HG03520 (cell line): ENCODE data around the gene PHACTR4.
"Not testable (repeated sequence)": the region's sequence is repeated elsewhere in the genome, so short reads cannot be mapped to it uniquely, and the experiment has no call there.

Experiments
- ATAC-seq: cut with Tn5 transposase; IDR thresholded peaks from one replicate; pipeline ENCODE4 v1.9.1; 2021; ENCODE audit warnings: mild to moderate bottlenecking, moderate library complexity; ENCODE audit not compliant: unreplicated experiment

PHACTR4 gene

GRCh38 chr1:28482138-28482537, 112.6 kb downstream of the PHACTR4 start:
- no peak for ATAC-seq

- no peak for ATAC-seq
Measured at GRCh38 chr1:28482702-28483101, 113.2 kb downstream of the PHACTR4 start.

- no peak for ATAC-seq
Measured at GRCh38 chr1:28494737-28495136, 125.2 kb downstream of the PHACTR4 start.

GRCh38 chr1:28499553-28499952, 130.0 kb downstream of the PHACTR4 start:
- no peak for ATAC-seq

DNA sequence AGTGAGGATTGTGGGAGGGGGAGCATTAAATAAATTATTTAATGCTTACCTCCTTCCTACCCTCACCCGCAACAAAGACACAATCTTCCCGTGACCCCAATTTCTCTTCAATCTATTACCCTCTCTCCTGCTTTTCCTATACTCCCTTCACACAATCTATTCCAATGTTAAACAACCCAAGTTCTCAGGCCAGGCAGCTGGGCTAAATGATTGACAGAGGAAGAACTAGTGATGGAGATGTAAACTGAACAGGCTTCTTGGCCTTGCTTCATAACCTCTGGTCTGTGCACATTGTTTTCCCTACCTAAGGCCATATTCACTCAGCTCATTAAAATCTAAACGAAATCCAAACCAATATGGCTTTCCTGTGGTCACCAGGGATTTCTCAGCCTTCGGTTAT, 132.4 kb downstream of the PHACTR4 start:
- no peak for ATAC-seq

DNA sequence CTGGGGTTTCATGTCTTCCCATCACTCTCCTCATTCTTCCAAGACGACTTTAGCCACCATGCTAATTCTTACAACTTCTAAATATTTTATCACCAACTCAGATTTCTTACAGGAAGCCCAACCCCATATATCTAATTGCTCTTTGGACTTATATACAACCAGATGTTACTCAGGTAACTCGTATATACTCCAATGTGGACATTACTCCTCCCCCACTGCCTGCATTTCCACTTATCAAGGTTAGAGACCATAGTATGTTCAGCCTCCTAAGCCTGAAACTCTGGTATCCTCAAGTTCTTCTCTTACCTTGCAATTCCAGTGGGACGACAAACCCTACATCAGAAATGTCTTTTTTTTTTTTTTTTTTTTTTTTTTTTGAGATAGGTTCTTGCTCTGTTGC, 133.6 kb downstream of the PHACTR4 start:
- ATAC-seq = no peak

DNA sequence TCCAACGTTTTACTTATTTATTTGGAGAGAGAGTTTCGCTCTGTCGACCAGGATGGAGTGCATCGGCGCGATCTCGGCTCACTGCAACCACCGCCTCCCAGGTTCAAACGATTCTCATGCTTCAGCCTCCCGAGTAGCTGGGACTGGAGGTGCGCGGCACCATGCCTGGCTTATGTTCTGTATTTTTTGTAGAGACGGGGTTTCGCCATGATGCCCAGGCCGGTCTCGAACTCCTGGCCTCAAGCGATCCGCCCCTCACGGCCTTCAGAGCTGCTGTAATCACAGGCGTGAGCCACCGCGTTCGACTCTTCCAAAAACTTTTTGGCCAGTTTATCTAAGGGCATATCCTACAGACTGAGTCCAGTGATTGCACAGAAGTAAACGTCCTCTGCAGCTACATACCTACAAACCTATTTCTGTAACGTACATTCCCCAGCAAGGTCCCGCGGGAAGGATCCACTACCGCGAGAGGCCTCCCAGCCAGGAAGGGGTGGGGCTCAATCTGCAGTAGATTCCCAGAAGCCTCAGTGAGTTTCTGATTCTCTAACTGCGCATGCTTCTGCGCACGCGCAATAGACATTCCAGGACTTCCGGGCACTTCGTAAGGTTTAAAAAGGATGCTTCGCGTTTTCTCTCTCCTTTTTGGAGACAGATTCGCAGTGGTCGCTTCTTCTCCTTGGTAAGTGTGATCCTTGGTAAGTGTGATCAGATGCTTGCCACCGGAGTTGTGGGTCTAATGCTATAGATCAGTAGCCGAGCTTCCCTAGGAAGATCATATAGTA, 136.1 kb downstream of the PHACTR4 start, which contains the start of gene RCC1:
Gene RCC1, plus strand, starts transcription at position 638 of the 782 bp plus-strand sequence. CDS start 23,824 bp downstream, outside the sequence.
- ATAC-seq = peak; percentile 77

DNA sequence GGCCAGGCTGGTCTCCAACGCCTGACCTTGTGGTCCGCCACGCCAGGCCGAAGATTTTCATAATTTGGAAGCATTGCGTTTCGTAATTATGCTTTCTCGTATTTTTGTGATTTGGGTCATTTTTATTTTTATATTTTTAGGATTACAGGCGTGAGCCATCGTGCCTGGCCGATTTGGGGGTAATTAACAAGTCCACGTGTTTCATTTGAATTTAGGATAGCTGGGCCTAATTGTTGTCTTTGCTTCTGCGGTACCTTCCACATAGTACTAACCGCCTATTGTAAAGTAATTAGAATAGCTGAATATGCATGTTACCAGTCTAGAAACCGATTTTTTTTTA, 137.3 kb downstream of the PHACTR4 start:
- no peak for ATAC-seq

- no peak for ATAC-seq
Measured at GRCh38 chr1:28507247-28507645, 137.7 kb downstream of the PHACTR4 start.

DNA sequence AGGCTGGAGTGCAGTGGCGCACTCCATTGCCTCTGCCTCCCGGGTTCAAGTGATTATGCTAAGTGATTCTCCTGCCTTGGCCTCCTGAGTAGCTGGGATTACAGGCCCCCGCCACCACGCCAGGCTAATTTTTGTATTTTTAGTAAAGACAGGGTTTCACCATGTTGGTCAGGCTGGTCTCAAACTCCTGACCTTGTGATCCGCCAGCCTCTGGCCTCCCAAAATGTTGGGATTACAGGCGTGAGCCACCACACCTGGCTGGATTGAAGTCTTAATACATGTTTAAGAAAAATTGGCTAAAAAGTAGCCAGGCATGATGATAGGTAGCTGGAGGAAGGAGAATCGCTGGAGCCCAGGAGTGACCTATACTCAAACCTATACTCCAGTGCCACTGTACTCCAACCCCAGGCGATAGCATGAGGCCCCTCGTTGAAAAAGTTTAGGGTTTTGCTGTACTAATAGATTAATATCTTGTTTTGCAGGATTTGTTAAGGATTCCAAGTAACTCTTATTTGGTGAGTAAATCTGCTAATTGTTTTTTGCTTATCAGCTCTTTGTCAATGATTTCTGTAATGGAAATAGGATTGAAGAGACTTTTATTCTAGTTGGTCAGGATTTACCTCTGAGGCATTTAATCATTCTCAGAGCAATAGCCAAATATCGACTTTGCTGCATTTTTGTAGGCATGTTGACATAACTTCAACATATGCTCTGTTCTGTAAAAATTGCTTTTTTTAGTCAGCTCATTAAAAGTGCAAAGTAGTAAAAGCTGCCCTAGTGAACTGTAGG, 138.3 kb downstream of the PHACTR4 start:
- no peak for ATAC-seq

DNA sequence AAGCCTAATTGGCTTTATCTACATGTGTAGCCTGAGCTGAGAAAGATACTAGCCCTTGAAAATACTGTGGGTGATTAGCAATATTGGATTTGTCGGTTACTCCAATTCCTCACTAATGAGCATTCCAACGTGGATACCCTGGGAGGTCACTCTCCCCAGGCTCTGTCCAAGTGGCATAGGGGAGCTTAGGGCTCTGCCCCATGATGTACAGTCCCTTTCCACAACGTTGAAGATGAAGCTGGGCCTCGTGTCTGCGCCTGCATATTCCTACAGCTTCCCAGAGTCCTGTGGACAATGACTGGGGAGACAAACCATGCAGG, 138.9 kb downstream of the PHACTR4 start:
- ATAC-seq = no peak

GRCh38 chr1:28509705-28510272, 140.2 kb downstream of the PHACTR4 start:
- no peak for ATAC-seq

DNA sequence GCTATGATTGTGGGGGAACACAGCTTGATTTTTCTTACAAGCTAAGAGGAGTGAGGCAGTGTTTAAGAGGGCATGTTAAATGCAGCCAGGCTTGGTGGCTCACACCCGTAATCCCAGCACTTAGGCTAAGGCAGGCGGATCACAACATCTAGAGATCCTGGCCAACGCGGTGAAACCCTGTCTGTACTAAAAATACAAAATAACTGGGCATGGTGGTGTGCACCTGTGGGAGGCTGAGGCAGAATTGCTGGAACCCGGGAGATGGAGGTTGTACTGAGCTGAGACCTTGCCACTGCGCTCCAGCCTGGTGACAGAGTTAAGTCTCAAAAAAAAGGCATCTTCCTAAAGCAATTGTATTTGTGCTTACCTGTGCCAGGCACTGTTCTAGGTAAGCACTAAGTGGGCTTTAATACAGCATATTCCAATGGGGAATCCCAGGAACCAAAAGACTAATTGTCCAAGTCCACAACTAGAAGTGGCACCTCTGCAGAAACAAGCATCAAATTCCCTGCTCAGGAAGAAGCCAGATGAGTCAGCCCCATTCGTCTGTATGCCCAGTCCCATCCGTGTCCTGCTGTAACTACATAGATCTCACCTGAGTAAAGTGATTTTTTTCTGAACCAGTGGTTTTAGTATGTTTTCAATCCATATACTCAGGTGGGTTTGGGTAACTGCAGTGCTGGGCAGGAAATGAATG, 140.9 kb downstream of the PHACTR4 start:
- ATAC-seq = no peak

- ATAC-seq = no peak
Measured at GRCh38 chr1:28510970-28511440, 141.5 kb downstream of the PHACTR4 start.

- no peak for ATAC-seq
Measured at GRCh38 chr1:28512058-28512611, 142.6 kb downstream of the PHACTR4 start.

DNA sequence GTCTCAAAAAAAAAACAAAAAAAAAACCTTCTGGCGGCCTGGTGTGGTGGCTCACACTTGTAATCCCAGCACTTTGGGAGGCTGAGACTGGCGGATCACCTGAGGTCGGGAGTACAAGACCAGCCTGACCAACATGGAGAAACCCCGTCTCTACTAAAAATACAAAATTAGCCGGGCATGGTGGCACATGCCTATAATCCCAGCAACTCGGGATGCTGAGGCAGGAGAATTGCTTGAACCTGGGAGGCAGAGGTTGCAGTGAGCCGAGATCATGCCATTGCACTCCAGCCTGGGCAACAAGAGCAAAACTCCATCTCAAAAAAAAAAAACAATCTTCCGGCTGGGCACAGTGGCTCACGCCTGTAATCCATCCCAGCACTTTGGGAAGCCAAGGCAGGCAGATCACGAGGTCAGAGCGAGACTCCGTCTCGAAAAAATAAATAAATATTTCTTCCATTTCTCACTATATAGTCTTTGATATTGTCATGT, 144.9 kb downstream of the PHACTR4 start:
- ATAC-seq = not testable (repeated sequence)

DNA sequence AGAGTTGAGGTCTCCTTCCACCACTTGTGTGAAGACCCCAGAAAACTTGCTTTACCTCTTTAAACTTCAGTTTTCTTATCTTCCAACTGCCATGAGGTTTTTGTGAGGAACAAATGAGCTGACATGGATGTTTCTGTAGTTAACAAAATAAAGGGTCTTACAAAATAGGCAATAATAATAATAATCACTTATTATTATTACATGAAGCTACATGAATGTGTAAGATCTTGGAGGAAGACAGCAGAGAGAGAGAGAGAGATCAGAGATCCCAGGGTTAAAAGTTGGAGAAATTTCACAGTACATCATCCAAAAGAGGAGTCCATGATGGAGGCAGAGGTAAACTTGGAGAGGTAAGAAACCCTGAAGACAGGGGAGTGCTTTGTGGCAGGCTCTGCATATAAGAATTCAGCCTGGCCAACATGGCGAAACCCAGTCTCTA, 147.0 kb downstream of the PHACTR4 start:
- no peak for ATAC-seq

- ATAC-seq = peak; percentile 5
Measured at GRCh38 chr1:28517649-28517999, 148.1 kb downstream of the PHACTR4 start.

DNA sequence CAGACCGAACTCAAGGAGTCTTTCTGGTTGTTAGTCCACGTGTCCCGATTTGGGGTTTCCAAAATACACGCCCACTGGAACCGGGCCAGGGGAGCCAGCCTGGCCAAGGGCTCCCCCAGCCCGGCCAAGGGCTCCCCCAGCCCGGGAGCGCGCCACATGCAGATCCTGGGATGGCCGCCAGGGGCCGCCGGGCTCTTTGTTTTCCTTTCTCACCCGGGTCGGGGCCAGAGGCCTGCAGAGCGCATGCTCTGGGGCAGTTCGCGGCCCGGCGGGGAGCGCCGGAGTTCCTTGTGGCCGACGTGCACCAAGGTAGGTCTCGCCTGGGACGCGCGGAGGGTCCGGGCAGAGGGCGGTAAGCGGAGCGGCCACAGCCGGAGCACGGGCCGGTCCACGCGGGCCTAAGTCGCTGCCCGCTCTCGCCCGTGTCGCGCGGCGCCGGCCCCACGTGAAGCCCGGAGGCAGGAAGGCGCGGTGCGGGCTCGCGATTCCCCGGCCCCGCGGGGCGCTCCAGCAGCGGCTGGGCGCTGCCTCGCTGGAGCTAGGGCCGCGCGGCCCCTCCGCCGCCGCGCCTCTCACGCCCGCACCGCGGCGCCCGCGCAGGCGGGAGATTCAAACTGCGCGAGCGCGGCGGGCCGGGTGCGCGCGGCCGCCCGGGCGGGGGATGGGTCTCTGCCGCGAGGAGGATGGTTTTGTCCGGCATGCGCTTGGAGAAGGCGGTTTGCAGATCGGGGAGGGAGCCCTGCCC, 148.6 kb downstream of the PHACTR4 start:
- peak; percentile 71 for ATAC-seq

DNA sequence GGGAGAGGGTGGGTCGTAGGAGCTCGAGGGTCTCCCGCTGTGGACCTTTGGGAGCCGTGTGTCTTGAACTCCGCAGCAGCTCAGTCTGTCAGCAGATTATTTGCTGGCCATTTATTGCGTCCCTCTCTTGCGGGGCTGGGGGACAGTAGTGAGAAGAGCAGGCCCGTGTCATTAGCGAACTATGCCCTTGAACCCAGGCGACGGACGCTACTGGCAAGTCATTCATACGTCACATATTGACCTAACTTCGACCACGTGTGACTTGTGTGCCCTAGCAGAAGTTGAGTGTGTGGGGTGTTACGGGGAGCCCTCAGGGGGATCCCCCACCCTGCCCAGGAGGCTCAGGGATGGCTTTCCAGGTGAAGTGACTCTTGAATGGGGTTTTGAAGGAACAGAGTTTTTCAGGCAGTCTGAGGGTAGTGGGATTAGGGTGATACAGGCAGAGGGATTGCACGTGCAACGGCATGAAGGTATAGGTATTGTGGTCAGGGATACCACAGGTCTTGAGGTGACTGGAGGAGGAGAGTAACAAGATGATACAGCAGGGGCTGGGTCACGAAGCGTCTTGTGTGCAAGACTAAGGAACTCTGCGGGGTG, 149.3 kb downstream of the PHACTR4 start:
- no peak for ATAC-seq
